B cell (primary cell): Measurements from ENCODE around the gene PLS1. TPM values are rescaled to one million over a fixed set of nuclear protein-coding genes. Genes with fewer than 3 reads are reported as not detected.

Experiments
- ATAC-seq: fragments of 200-7000 bp; cut with Tn5 transposase; one replicate; pipeline ENCODE4 v1.10.0; 2021; ENCODE audit warnings: low read depth, mild to moderate bottlenecking, moderate number of reproducible peaks, moderate library complexity
- CTCF ChIA-PET: fragments of 350-600 bp; sonication (Branson Sonifier 250); formaldehyde crosslinking; loops from one replicate; lab custom pipeline; 2021; ENCODE audit warnings: antibody characterized with exemption, inconsistent platforms; lab: Charles Lee
- POLR2A ChIA-PET: fragments of 350-600 bp; sonication (Branson Sonifier 250); formaldehyde crosslinking; loops from one replicate; lab custom pipeline; 2021; ENCODE audit warnings: antibody characterized with exemption; lab: Charles Lee
- DNase-seq: peaks from one replicate; pipeline ENCODE4 v3.0.0; 2013
- H2AFZ ChIP-seq: 2 replicates; pipeline ENCODE4 v1.6.1; 2012; ENCODE audit warnings: mild to moderate bottlenecking, low read depth, low read length; ENCODE audit not compliant: insufficient read depth, poor library complexity, severe bottlenecking
- H3K27ac ChIP-seq, 2 donors: 1 replicate in 1 of 2; 2 replicates in 1 of 2; pipeline ENCODE4 v1.5.1; 2012 to 2013; ENCODE audit warnings: low read length in 2 of 2, mild to moderate bottlenecking in 2 of 2, moderate library complexity in 1 of 2
- H3K27me3 ChIP-seq, 4 experiments: fragments of 200-600 bp in 1 of 4; sonication (generic) in 1 of 4; replicated peaks in 1 of 4; 1 replicate in 2 of 4; 2 replicates in 2 of 4; pipeline versions ENCODE4 v1.6.1 to v1.7.0; 2013 to 2016; ENCODE audit warnings: low read length in 3 of 4, mild to moderate bottlenecking in 2 of 4, mixed read lengths in 1 of 4, moderate library complexity in 1 of 4; ENCODE audit not compliant: insufficient read depth in 4 of 4, control insufficient read depth in 3 of 4; ENCODE audit errors: control extremely low read depth in 1 of 4
- H3K36me3 ChIP-seq, 2 experiments: replicated peaks in 1 of 2; 1 replicate in 1 of 2; 2 replicates in 1 of 2; pipeline versions ENCODE4 v1.6.1 to v1.7.1; 2013; ENCODE audit warnings: low read length in 1 of 2; ENCODE audit not compliant: insufficient read depth in 2 of 2, control insufficient read depth in 1 of 2; ENCODE audit errors: control extremely low read depth in 1 of 2, extremely low read depth in 1 of 2
- H3K4me1 ChIP-seq, 2 donors: fragments of 200-600 bp in 1 of 2; sonication (generic) in 1 of 2; 1 replicate in 1 of 2; 2 replicates in 1 of 2; pipeline versions ENCODE4 v1.5.1 to v1.6.1; 2013 to 2017; ENCODE audit warnings: low read length in 2 of 2; ENCODE audit not compliant: control insufficient read depth in 2 of 2, insufficient read depth in 2 of 2
- H3K4me2 ChIP-seq: replicated peaks from 2 replicates; pipeline ENCODE3; 2012; ENCODE audit warnings: mild to moderate bottlenecking, low read depth, low read length; ENCODE audit not compliant: poor library complexity, severe bottlenecking
- H3K4me3 ChIP-seq, 5 experiments: fragments of 200-600 bp in 1 of 5; sonication (generic) in 1 of 5; 1 replicate in 3 of 5; 2 replicates in 2 of 5; pipeline versions ENCODE4 v1.5.1 to v1.7.0; 2011 to 2016; ENCODE audit warnings: low read length in 4 of 5, mild to moderate bottlenecking in 4 of 5, low read depth in 2 of 5, control low read depth in 1 of 5, moderate library complexity in 1 of 5; ENCODE audit not compliant: insufficient read depth in 1 of 5; ENCODE audit errors: control extremely low read depth in 1 of 5, extremely low read depth in 1 of 5
- H3K79me2 ChIP-seq: fragments of 200-600 bp; sonication (generic); one replicate; pipeline ENCODE4 v1.6.0; 2016; ENCODE audit warnings: low read length; ENCODE audit not compliant: control insufficient read depth, insufficient read depth
- H3K9ac ChIP-seq: fragments of 200-600 bp; sonication (generic); 2 replicates; pipeline ENCODE4 v1.6.1; 2017; ENCODE audit warnings: mild to moderate bottlenecking, low read length, moderate library complexity
- H3K9me3 ChIP-seq, 3 donors: one replicate each; pipeline versions ENCODE4 v1.6.1 to v1.7.1; 2013; ENCODE audit warnings: low read length in 2 of 3; ENCODE audit not compliant: control insufficient read depth in 2 of 3, insufficient read depth in 1 of 3; ENCODE audit errors: control extremely low read depth in 1 of 3
- H4K20me1 ChIP-seq: 2 replicates; pipeline ENCODE4 v1.6.0; 2012; ENCODE audit warnings: mild to moderate bottlenecking, low read length; ENCODE audit not compliant: insufficient read depth, control insufficient read depth, poor library complexity, severe bottlenecking
- H3K27ac Mint-ChIP-seq: one replicate; pipeline ENCODE4 v1.8.0; 2021; ENCODE audit warnings: mixed read lengths
- H3K27me3 Mint-ChIP-seq: one replicate; pipeline ENCODE4 v1.8.0; 2021; ENCODE audit warnings: mixed read lengths
- H3K4me1 Mint-ChIP-seq: one replicate; pipeline ENCODE4 v1.8.0; 2021; ENCODE audit warnings: mixed read lengths
- H3K4me3 Mint-ChIP-seq: one replicate; pipeline ENCODE4 v1.8.0; 2021; ENCODE audit warnings: mixed read lengths
- H3K9me3 Mint-ChIP-seq: one replicate; pipeline ENCODE4 v1.8.0; 2022; ENCODE audit warnings: mixed read lengths; ENCODE audit not compliant: insufficient read depth
- EZH2 ChIP-seq: IDR thresholded peaks from 2 replicates; pipeline ENCODE4 v1.6.1; 2012; ENCODE audit warnings: borderline replicate concordance, low read depth, mild to moderate bottlenecking, moderate library complexity, low read length; ENCODE audit not compliant: insufficient read depth, poor library complexity, severe bottlenecking
- WGBS: methylation state at CpG from one replicate; pipeline ENCODE4 v1.1.5; 2013; ENCODE audit warnings: missing lambda C conversion rate; ENCODE audit not compliant: insufficient coverage; 5-methylcytosine and 5-hydroxymethylcytosine counted together
- intact Hi-C: fragments of 100-400 bp; cut with micrococcal nuclease; formaldehyde crosslinking; loops from one replicate; pipeline ENCODE4 v1.10.0; 2022
- polyA plus RNA-seq: library from polyadenylated mRNA; depleted of rRNA; stranded (reverse); fragments of >200 nt; gene quantifications from 2 replicates; pipeline ENCODE4 v1.2.3, GENCODE V29; 2012
- total RNA-seq, 2 donors: library from RNA; stranded (reverse); fragments of 120-200 nt in 1 of 2; gene quantifications; 1 replicate in 1 of 2; 2 replicates in 1 of 2; pipeline versions ENCODE4 v1.2.3 to v1.2.4, GENCODE V29; 2013 to 2022
- TF ChIP-seq, protein P1 (sequence below): fragments of 200-600 bp; IDR thresholded peaks from one replicate; pipeline ENCODE4 v1.8.0; 2022; ENCODE audit warnings: antibody characterized with exemption, mild to moderate bottlenecking

PLS1 gene
- total and polyA plus RNA-seq, 2 donors (not counting 1 experiment from before 2014, with no cell fraction given) = 0.13 to 0.74 TPM

DNA sequence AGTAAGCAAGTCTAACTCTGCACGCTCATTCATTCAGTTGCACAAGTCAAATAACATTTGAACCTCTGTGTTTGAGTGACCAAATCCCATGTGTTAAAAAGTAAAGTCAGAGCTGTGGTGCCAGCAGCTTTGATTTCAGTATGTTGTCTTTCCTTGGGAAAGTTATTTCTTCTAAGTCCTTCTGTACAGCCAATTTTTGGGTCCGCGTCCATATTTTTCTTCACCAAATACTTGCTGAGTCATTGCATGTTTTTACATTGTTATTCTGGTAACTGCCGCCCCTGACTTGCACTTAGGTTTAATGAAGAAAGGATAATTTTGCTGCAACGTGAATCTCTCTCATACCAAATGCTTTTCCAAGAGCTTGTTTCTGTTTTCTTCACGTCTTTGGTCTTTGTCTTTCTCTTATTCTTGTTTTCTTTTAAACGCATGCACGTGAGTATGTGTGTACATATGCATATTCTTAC lies 56.7 kb downstream of the PLS1 start:
- intact Hi-C loops = no loop called here
- no peak overlapping the region for H3K27ac ChIP-seq

DNA sequence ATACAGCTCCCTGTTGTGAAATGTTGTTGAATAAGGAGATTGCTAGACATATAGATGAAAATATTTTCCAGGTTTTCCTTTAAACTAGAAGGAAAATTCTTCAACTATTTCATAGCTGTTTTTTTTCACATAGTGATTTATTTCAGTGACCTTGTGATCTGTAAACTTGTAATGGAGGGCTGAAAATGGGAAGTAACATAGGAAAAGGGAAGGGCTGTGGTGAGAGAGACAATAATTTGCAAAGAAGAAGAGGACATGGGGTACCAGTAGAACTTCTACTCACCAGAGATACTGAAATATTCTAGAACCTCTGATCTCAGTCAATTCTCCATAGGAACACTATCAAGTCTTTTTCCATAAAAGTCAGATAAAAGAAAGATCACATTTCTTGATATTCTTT lies 60.4 kb downstream of the PLS1 start:
- ChIA-PET CTCF (no interaction called here), POLR2A (no interaction called here)
- no peak overlapping the region for H2AFZ ChIP-seq
- no peak overlapping the region for H3K4me3 ChIP-seq
- no peaks in the 10 kb centered on the region for H3K27me3 ChIP-seq
- H3K9me3 Mint-ChIP-seq = no peaks in the 10 kb centered on the region
- TF ChIP-seq, protein P1, sequence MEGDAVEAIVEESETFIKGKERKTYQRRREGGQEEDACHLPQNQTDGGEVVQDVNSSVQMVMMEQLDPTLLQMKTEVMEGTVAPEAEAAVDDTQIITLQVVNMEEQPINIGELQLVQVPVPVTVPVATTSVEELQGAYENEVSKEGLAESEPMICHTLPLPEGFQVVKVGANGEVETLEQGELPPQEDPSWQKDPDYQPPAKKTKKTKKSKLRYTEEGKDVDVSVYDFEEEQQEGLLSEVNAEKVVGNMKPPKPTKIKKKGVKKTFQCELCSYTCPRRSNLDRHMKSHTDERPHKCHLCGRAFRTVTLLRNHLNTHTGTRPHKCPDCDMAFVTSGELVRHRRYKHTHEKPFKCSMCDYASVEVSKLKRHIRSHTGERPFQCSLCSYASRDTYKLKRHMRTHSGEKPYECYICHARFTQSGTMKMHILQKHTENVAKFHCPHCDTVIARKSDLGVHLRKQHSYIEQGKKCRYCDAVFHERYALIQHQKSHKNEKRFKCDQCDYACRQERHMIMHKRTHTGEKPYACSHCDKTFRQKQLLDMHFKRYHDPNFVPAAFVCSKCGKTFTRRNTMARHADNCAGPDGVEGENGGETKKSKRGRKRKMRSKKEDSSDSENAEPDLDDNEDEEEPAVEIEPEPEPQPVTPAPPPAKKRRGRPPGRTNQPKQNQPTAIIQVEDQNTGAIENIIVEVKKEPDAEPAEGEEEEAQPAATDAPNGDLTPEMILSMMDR = no peak
- TF ChIP-seq EZH2 = no peak
- DNase-seq (no peak), ATAC-seq (no peak)
- H3K27ac Mint-ChIP-seq = no peak overlapping the region
- H3K4me1 ChIP-seq = no peaks in the 10 kb centered on the region
- H3K9me3 ChIP-seq = no peaks in the 10 kb centered on the region
- intact Hi-C loops = no loop called here
- no peak overlapping the region for H3K4me3 Mint-ChIP-seq
- H3K4me2 ChIP-seq = no peak overlapping the region
- no peaks in the 10 kb centered on the region for H3K27me3 Mint-ChIP-seq
- no peaks in the 10 kb centered on the region for H3K79me2 ChIP-seq
- H3K36me3 ChIP-seq = no peaks in the 10 kb centered on the region
- H3K9ac ChIP-seq = no peak overlapping the region
- no peaks in the 10 kb centered on the region for H3K4me1 Mint-ChIP-seq
- H4K20me1 ChIP-seq = no peaks in the 10 kb centered on the region
- H3K27ac ChIP-seq = no peak overlapping the region

More for the DNA sequence above, 56.7 kb downstream of the PLS1 start:
- no peaks in the 10 kb centered on the region for H3K79me2 ChIP-seq
- no peaks in the 10 kb centered on the region for H3K9me3 Mint-ChIP-seq
- no peaks in the 10 kb centered on the region for H3K9me3 ChIP-seq
- H2AFZ ChIP-seq = no peak overlapping the region
- no peak overlapping the region for H3K4me2 ChIP-seq
- DNase-seq (no peak), ATAC-seq (no peak)
- CTCF ChIA-PET = no interaction called here
- no peaks in the 10 kb centered on the region for H3K36me3 ChIP-seq
- no peak overlapping the region for H3K4me3 Mint-ChIP-seq
- peaks cover 4% of the 10 kb centered on the region for H3K4me1 Mint-ChIP-seq
- no peaks in the 10 kb centered on the region for H3K27me3 ChIP-seq
- POLR2A ChIA-PET = no interaction called here
- no peaks in the 10 kb centered on the region for H4K20me1 ChIP-seq
- H3K27me3 Mint-ChIP-seq = peaks cover 10% of the 10 kb centered on the region
- H3K9ac ChIP-seq = no peak overlapping the region
- no peak overlapping the region for H3K27ac Mint-ChIP-seq
- H3K4me3 ChIP-seq = no peak overlapping the region
- H3K4me1 ChIP-seq = no peaks in the 10 kb centered on the region
- 100% methylated on average over 1 of the region's 8 CpGs for WGBS
- TF ChIP-seq, protein P1 = no peak
- no peak for TF ChIP-seq EZH2
